ENCODE measurements around the gene MYO3A.

DNA sequence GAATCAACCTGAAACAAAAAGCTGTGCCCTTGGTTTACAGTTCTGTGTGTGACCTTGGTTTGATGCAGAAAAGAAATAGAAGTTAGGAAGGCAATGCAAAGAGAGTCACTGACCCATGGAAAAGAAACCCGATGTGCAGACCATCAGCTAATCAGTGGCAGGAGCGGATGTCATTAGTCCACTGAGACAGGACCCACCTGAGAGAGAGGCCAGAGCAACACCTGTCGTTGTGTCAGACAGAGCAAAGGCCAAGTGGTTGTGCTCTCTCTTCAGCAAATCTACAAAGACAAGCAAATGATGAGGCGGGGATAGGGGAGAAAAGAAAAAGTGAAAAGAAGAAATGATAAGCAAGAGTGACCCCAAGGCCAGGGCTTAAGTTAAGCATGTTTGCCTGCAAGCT lies 291.3 kb downstream of the MYO3A start:
- TF ChIP-seq, protein P1, sequence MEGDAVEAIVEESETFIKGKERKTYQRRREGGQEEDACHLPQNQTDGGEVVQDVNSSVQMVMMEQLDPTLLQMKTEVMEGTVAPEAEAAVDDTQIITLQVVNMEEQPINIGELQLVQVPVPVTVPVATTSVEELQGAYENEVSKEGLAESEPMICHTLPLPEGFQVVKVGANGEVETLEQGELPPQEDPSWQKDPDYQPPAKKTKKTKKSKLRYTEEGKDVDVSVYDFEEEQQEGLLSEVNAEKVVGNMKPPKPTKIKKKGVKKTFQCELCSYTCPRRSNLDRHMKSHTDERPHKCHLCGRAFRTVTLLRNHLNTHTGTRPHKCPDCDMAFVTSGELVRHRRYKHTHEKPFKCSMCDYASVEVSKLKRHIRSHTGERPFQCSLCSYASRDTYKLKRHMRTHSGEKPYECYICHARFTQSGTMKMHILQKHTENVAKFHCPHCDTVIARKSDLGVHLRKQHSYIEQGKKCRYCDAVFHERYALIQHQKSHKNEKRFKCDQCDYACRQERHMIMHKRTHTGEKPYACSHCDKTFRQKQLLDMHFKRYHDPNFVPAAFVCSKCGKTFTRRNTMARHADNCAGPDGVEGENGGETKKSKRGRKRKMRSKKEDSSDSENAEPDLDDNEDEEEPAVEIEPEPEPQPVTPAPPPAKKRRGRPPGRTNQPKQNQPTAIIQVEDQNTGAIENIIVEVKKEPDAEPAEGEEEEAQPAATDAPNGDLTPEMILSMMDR (IDR thresholded peaks at IDR 0.05; ENCODE audit: low read depth, low read length), result no peak
- TF ChIP-seq POLR2A (IDR thresholded peaks at IDR 0.05; ENCODE audit: extremely low read depth, insufficient read length), result no peak
- TF ChIP-seq, protein P2, sequence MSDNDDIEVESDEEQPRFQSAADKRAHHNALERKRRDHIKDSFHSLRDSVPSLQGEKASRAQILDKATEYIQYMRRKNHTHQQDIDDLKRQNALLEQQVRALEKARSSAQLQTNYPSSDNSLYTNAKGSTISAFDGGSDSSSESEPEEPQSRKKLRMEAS (IDR thresholded peaks at IDR 0.05; ENCODE audit: low read depth, low read length), result no peak
